GM23248 (cell line): ENCODE data around the gene MALSU1. TPM values are rescaled to one million over a fixed set of nuclear protein-coding genes. Genes with fewer than 3 reads are reported as not detected.
"Not testable (repeated sequence)": the region's sequence is repeated elsewhere in the genome, so short reads cannot be mapped to it uniquely, and the experiment has no call there.

Source experiments
- DNase-seq: peaks from one replicate; pipeline ENCODE4 v3.0.0-alpha.2; 2015
- H2AFZ ChIP-seq: fragments of 200-600 bp; sonication (generic); 2 replicates; pipeline ENCODE4 v1.6.1; 2016; ENCODE audit warnings: antibody characterized with exemption
- H3F3A ChIP-seq: fragments of 200-600 bp; sonication (generic); 2 replicates; pipeline ENCODE4 v1.6.1; 2016; ENCODE audit warnings: mild to moderate bottlenecking, antibody characterized with exemption, mixed run types; ENCODE audit not compliant: insufficient read depth
- H3K27ac ChIP-seq: fragments of 200-600 bp; sonication (generic); 2 replicates; pipeline ENCODE4 v1.5.1; 2016; ENCODE audit warnings: mild to moderate bottlenecking
- H3K27me3 ChIP-seq: fragments of 200-600 bp; sonication (generic); replicated peaks from 2 replicates; pipeline ENCODE4 v1.6.1; 2016; ENCODE audit warnings: mild to moderate bottlenecking; ENCODE audit not compliant: insufficient read depth
- H3K36me3 ChIP-seq: fragments of 200-600 bp; sonication (generic); 2 replicates; pipeline ENCODE4 v1.6.1; 2016; ENCODE audit warnings: low read depth, mild to moderate bottlenecking
- H3K4me1 ChIP-seq: fragments of 200-600 bp; sonication (generic); 2 replicates; pipeline ENCODE4 v1.6.1; 2016; ENCODE audit warnings: mild to moderate bottlenecking; ENCODE audit not compliant: insufficient read depth
- H3K4me2 ChIP-seq: fragments of 200-600 bp; sonication (generic); one replicate; pipeline ENCODE4 v1.6.1; 2016; ENCODE audit warnings: mild to moderate bottlenecking; ENCODE audit not compliant: unreplicated experiment
- H3K4me3 ChIP-seq: fragments of 200-600 bp; sonication (generic); 2 replicates; pipeline ENCODE4 v1.5.1; 2016; ENCODE audit warnings: mild to moderate bottlenecking
- H3K79me2 ChIP-seq: fragments of 200-600 bp; sonication (generic); 2 replicates; pipeline ENCODE4 v1.6.1; 2016; ENCODE audit warnings: mild to moderate bottlenecking; ENCODE audit not compliant: insufficient read depth
- H3K9ac ChIP-seq: fragments of 200-600 bp; sonication (generic); 2 replicates; pipeline ENCODE4 v1.6.1; 2016; ENCODE audit warnings: mild to moderate bottlenecking
- H3K9me2 ChIP-seq: fragments of 200-600 bp; sonication (generic); 2 replicates; pipeline ENCODE4 v1.6.1; 2016; ENCODE audit warnings: mixed run types, mild to moderate bottlenecking, moderate library complexity; ENCODE audit not compliant: insufficient read depth
- H3K9me3 ChIP-seq: fragments of 200-600 bp; sonication (generic); one replicate; pipeline ENCODE4 v1.6.1; 2017; ENCODE audit warnings: low read depth
- H4K20me1 ChIP-seq: fragments of 200-600 bp; sonication (generic); 2 replicates; pipeline ENCODE4 v1.6.0; 2016; ENCODE audit not compliant: insufficient read depth
- EZH2 ChIP-seq: fragments of 200-600 bp; sonication (generic); IDR thresholded peaks from 2 replicates; pipeline ENCODE4 v1.6.1; 2018; ENCODE audit warnings: antibody characterized with exemption, mild to moderate bottlenecking; ENCODE audit not compliant: insufficient read depth, poor library complexity, severe bottlenecking
- EZH2phosphoT487 ChIP-seq: fragments of 200-600 bp; sonication (generic); IDR thresholded peaks from 2 replicates; pipeline ENCODE4 v1.6.1; 2018; ENCODE audit warnings: antibody characterized with exemption, moderate library complexity, mild to moderate bottlenecking, low read depth; ENCODE audit not compliant: insufficient read depth
- WGBS, 2 experiments: methylation state at CpG; one replicate each; pipeline ENCODE4 v1.1.6; 2015 to 2017; ENCODE audit warnings: low lambda C conversion rate in 2 of 2, low coverage in 1 of 2; ENCODE audit errors: missing lambda C conversion rate in 2 of 2; 5-methylcytosine and 5-hydroxymethylcytosine counted together
- in situ Hi-C: fragments of 300-500 bp; cut with MboI; formaldehyde crosslinking; loops from 2 replicates; pipeline ENCODE4 v1.15.0; 2020
- polyA plus RNA-seq: library from polyadenylated mRNA; unstranded; fragments of >200 nt; fragmentation: Nextera tagmentation; extraction: Ambion mirVana; gene quantifications from 2 replicates; pipeline ENCODE4 v1.2.1, GENCODE V29; 2016
- total RNA-seq: library from RNA; depleted of rRNA; stranded (reverse); fragments of >200 nt; shearing (Covaris generic); gene quantifications from 2 replicates; pipeline ENCODE4 v1.2.3, GENCODE V29; 2014

MALSU1 gene
- total and polyA plus RNA-seq, 2 experiments from 2014 or later = 66.0 to 136 TPM

- Histone ChIP-seq H3K9ac (no peak overlapping the region), H3K27ac (no peak overlapping the region), H3K36me3 (peaks cover 49% of the 10 kb centered on the region), H3K4me3 (no peak overlapping the region), H3K79me2 (peaks cover 82% of the 10 kb centered on the region), H3K27me3 (no peaks in the 10 kb centered on the region), H3K9me3 (no peaks in the 10 kb centered on the region), H3K9me2 (no peaks in the 10 kb centered on the region), H2AFZ (no peak overlapping the region), H4K20me1 (peaks cover 5% of the 10 kb centered on the region; the same call in 1 of the 2 replicates), H3K4me1 (no peaks in the 10 kb centered on the region), H3K4me2 (no peak overlapping the region), H3F3A (peaks cover 31% of the 10 kb centered on the region)
- in situ Hi-C loops = no loop called here
- TF ChIP-seq EZH2phosphoT487 (no peak), EZH2 (no peak)
- DNase-seq = no peak
- WGBS, 2 experiments = 96 to 99% methylated on average over 2 of the region's 2 CpGs
These were observed 7.9 kb downstream of the MALSU1 start for GRCh38 chr7:23306936-23307521.

- Histone ChIP-seq H3K4me2 (no peak overlapping the region), H3K9me2 (no peaks in the 10 kb centered on the region), H3K4me3 (no peak overlapping the region), H3K79me2 (peaks cover 64% of the 10 kb centered on the region), H3K27me3 (no peaks in the 10 kb centered on the region), H3K9ac (no peak overlapping the region), H3K36me3 (peaks cover 43% of the 10 kb centered on the region), H3F3A (peaks cover 43% of the 10 kb centered on the region), H4K20me1 (peaks cover 5% of the 10 kb centered on the region; the same call in 1 of the 2 replicates), H3K27ac (no peak overlapping the region), H3K4me1 (no peaks in the 10 kb centered on the region), H2AFZ (no peak overlapping the region), H3K9me3 (no peaks in the 10 kb centered on the region)
- 94% methylated on average over 6 of the region's 6 CpGs for WGBS, 2 experiments
- no peak for TF ChIP-seq EZH2phosphoT487
- no peak for TF ChIP-seq EZH2
- in situ Hi-C loops = no loop called here
- DNase-seq = no peak
These were observed 9.6 kb downstream of the MALSU1 start for GRCh38 chr7:23308754-23309153.

- H3K9ac ChIP-seq, DNase-seq, in situ Hi-C loops, H3K4me1 ChIP-seq, H2AFZ ChIP-seq, H4K20me1 ChIP-seq, H3K9me2 ChIP-seq, H3K9me3 ChIP-seq, H3K27ac ChIP-seq, H3K4me3 ChIP-seq, H3K4me2 ChIP-seq, H3K27me3 ChIP-seq: not testable (repeated sequence)
- peaks cover 41% of the 10 kb centered on the region for H3F3A ChIP-seq
- H3K36me3 ChIP-seq = peaks cover 45% of the 10 kb centered on the region
- H3K79me2 ChIP-seq = peaks cover 30% of the 10 kb centered on the region
- 93 to 97% methylated on average over 2 of the region's 2 CpGs for WGBS, 2 experiments
These were observed 13.0 kb downstream of the MALSU1 start for GRCh38 chr7:23312141-23312540.

- Histone ChIP-seq H3K4me3 (no peak overlapping the region), H3K4me1 (no peaks in the 10 kb centered on the region), H4K20me1 (no peaks in the 10 kb centered on the region), H3K9me3 (no peaks in the 10 kb centered on the region), H3K36me3 (peaks cover 38% of the 10 kb centered on the region), H3K79me2 (no peaks in the 10 kb centered on the region), H3K27me3 (no peaks in the 10 kb centered on the region), H3K9me2 (no peaks in the 10 kb centered on the region), H3K27ac (no peak overlapping the region), H3F3A (peaks cover 29% of the 10 kb centered on the region), H3K4me2 (no peak overlapping the region), H3K9ac (no peak overlapping the region), H2AFZ (no peak overlapping the region)
- in situ Hi-C loops = no loop called here
- 83 to 87% methylated on average over 7 of the region's 7 CpGs for whole genome bisulfite sequencing, 2 experiments
- TF ChIP-seq EZH2 = no peak
- no peak for DNase-seq
These were observed 16.2 kb downstream of the MALSU1 start for GRCh38 chr7:23315366-23315765.

GRCh38 chr7:23331132-23331531 is 32.0 kb downstream of the MALSU1 start:
- TF ChIP-seq EZH2 (no peak), EZH2phosphoT487 (no peak)
- 97 to 100% methylated on average over 1 of the region's 1 CpG for WGBS, 2 experiments
- Histone ChIP-seq H3K4me2 (no peak overlapping the region), H3K4me1 (peaks cover 37% of the 10 kb centered on the region), H3F3A (peaks cover 38% of the 10 kb centered on the region), H3K4me3 (no peak overlapping the region), H3K36me3 (0 out of 2 replicates have a peak, but pooled peaks cover 5% of the 10 kb centered on the region), H2AFZ (no peak overlapping the region), H3K79me2 (peaks cover 15% of the 10 kb centered on the region; the same call in 1 of the 2 replicates), H3K9ac (no peak overlapping the region), H3K9me3 (no peaks in the 10 kb centered on the region), H4K20me1 (no peaks in the 10 kb centered on the region), H3K9me2 (no peaks in the 10 kb centered on the region), H3K27ac (no peak overlapping the region), H3K27me3 (no peaks in the 10 kb centered on the region)
- in situ Hi-C loops = no loop called here
- DNase-seq = no peak
